ENCODE data around the gene SEC22C.
"Not testable (repeated sequence)": the region's sequence is repeated elsewhere in the genome, so short reads cannot be mapped to it uniquely, and the experiment has no call there.

SEC22C gene, protein sequence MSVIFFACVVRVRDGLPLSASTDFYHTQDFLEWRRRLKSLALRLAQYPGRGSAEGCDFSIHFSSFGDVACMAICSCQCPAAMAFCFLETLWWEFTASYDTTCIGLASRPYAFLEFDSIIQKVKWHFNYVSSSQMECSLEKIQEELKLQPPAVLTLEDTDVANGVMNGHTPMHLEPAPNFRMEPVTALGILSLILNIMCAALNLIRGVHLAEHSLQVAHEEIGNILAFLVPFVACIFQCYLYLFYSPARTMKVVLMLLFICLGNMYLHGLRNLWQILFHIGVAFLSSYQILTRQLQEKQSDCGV

DNA sequence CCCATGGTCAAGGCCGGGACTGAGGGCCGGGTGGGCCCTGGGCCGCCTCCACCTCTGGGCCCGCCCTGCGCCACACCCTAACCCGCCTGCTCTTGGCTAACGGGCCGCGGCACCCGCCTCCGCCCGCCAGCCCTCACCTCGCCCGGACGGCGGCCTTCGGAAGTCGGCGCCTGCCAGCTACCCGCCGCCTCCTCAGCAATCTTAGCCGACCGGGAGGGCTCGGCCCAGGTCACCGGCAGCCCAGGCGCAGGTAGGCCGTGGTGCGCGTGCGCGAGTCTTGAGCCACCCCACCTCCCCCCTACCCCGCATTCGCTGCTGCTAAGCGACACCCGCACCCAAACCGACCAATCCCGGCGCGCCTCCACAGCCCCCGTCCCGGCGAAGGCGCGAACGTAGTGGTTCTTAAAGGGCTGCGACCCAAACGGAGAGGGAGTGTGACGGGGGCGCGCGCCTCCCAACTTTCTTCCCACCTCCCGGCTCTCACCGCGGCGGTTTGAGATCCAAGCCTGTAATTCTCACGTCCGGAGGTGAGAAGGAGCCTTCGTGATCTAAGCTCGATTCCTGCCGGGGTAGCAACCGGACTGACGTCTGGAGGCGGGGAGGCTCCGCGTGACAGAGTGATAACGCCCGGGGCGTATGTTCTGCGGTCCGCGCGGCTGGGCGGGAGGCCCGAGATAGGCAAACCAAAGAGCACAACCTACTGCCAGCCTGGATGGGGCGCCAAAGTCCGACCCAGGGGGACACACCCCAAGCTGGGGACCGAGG lies at the start of gene SEC22C:
Gene SEC22C (minus strand): TSS at position 259 of the 765 bp plus-strand sequence. CDS start 12,921 bp downstream, outside the sequence.
- peak; percentile 98 for DNase-seq

DNA sequence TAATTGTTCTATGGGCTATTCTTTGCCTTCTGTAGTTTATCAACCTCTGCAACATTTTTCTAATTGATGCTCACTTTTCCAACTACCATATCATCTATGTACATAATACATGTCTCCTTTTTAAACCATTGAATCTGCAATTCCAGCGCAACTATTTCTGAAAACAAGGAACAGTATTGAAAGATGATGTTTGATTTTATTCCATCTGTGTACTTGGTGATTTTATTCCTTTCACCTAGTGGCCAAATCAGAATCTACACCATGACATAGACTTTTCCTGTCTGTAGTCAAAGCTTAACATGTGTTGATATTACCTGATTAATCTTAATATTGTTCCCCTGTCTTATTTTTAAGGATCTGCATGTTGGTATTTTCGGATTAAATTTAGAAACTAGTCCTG lies 31.7 kb upstream of the SEC22C start:
- no peak for DNase-seq

DNA sequence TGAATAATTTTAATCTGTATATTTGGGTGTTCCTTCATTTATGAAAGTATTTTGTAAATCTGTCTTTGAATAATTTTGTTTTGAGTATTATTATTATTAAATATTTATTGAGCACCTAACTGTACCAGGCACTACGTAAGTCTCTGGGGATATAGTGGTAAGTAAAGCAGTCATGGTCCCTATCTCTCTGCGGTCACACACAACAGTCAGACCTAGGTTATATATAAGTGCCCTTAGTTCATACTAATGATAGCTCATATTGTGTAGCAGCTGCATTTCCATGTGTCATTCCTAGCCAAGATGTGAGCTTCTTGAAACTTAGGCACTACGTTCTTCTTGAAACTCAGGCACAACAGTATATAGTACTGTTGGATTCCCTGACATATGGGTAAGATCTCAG lies 31.2 kb upstream of the SEC22C start:
- DNase-seq: no peak

DNA sequence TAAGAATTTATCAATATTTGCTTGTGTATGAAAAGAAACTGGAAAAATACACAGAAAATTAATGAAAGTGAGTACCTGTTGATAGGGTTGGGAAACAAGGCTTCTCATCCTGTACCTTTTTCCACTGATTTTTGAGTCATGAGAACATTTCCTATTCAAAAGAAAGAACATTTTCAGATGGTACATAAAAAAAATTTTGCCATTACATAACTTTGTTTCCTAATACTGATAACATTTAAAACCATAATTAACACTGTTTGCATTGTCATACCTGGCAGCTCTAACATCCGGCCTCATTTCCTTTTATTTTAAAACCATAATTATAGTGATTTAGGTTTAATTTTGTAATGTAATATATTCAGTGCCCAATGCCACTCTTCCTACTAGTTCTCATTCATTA lies 30.4 kb upstream of the SEC22C start:
- no peak for DNase-seq

DNA sequence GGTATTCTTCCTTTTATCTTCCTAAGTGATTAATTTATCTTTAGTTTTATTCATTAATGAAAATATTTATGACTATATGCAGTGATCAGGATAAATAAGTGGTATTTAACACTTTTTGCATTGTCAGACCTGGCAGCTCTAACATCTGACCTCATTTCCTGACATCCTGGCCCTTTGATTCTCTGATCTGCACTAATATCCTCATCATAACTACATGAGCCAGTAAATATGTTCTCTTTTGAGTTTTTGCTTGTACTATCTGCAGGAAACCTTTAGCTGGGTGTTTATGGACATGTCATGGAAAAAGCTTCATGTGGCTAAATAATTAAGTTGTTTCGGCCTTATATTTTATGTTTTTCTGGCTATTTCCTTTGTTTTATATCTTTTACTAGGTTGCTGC lies 29.2 kb upstream of the SEC22C start:
- no peak for DNase-seq

DNA sequence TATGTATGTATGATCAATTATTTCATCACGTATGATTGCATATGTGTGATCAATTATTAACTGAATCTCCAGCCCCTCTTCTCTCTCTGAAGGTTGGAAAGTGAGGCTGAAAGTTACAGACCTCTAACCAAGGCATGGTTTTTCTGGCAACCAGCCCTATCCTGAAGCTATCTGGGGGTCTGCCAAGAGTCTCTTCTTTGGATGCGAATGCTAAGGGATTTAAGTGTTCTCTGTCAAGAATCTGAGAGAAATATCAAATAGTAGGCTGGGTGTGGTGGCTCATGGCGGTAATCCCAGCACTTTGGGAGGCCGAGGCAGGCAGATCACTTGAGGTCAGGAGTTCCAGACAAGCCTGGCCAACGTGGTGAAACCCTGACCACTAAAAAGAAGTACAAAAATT lies 26.8 kb upstream of the SEC22C start:
- no peak for DNase-seq

DNA sequence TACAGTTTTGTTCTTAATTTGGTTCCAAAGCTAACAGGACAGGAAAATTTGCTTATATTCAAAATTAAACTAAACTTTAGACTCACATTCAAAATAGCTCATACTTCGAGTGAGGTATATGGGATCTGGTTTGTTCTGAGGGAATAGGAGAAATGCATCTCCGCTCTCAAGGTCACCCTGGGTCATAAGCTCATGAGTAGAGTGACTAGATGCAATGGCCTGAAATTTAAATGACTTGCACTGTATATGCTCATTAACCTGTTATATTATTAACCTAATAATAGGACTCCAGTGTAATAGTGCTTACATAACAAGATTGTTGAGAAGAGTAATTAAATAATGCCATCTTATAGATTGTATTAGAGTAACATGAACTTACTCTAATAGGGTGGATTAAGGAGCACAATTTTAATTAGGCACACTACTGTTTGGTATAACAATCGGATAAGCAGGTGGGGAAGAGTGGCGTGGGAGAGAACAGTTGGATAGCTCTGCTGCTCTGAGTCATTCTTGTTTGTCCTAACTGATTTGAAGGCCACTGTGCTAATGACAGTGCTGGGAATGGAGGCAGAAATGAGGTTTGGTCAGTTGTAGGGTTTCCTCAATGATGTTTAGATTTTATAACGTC lies 23.9 kb upstream of the SEC22C start:
- DNase-seq: no peak

DNA sequence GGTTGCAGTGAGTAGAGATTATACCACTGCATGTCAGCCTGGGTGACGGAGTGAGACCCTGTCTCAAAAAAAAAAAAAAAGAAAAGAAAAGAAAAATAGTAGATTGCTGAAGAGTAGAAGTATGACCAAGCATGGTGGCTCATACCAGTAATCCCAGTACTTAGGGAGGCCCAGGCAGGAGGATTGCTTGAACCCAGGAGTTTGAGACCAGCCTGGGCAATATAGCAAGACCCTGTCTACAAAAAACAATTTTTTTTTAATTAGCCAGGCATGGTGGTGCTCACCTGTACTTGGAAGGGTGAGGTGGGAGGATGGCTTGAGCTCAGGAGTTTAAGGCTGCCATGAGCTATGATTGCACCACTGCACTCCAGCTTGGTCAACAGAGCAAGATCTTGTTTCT lies 21.2 kb upstream of the SEC22C start:
- no peak for DNase-seq

DNA sequence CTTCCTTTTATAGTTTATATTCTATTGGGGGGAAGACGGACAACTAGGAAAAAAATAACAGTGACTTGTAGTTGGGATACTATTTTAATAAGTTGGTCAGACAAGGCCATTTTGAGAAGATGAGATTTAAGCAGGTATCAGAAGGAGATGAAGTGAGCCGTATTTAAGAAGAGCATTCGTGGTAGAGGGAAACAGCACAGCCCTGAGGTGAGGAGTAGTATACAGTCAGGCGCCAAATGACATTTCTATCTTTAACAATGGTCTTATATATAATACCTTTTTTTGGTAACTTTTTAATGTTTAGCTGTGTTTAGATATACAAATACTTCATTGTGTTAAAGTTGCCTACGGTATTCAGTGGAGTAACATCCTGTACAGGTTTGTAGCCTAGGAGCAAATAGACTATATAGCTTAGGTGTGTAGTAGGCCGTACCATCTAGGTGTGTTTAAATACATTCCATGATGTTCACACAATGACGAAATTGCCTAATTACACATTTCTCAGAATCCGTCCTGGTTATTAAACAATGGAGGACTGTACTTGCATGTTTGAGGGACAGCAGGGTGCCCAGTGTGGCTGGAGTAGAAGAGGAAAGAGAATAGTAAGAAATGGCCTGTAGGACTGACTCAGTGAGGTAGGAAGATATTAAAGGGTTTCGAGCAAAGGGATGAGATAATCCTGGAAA lies 20.3 kb upstream of the SEC22C start:
- peak; percentile 21 for DNase-seq

DNA sequence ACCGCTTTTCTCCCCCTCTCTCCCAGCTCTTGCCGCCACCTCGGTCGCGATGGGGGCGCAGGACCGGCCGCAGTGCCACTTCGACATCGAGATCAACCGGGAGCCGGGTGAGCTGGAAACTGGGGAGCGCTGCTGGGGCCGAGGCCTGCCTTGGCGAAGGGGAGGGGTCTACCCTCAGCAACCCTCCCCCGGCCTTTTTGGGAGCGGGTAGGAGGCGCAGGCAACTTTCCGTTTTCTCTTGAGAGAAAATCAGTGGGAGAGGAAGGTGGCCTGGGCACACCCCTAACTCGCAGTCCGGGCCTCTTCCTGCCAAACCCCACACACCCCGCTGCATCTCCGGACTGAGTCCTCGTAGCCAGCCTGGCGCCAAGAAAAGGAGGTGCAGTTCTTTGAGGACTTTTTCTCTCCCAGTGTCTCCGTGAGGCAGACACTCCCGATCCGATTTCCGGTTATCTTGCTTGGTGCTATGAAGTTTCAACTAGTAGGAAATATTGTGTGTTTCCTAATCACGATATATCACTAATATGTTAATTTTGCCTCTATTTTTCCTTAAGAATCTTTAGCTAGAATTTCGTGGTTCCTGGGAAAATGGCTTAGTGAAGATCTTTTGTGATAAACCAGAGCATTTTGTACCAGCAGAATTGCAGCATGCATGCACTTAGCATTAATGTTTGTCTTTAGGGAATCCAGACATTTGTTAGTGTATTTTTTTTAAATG lies 19.4 kb upstream of the SEC22C start:
- DNase-seq: peak; percentile 79

DNA sequence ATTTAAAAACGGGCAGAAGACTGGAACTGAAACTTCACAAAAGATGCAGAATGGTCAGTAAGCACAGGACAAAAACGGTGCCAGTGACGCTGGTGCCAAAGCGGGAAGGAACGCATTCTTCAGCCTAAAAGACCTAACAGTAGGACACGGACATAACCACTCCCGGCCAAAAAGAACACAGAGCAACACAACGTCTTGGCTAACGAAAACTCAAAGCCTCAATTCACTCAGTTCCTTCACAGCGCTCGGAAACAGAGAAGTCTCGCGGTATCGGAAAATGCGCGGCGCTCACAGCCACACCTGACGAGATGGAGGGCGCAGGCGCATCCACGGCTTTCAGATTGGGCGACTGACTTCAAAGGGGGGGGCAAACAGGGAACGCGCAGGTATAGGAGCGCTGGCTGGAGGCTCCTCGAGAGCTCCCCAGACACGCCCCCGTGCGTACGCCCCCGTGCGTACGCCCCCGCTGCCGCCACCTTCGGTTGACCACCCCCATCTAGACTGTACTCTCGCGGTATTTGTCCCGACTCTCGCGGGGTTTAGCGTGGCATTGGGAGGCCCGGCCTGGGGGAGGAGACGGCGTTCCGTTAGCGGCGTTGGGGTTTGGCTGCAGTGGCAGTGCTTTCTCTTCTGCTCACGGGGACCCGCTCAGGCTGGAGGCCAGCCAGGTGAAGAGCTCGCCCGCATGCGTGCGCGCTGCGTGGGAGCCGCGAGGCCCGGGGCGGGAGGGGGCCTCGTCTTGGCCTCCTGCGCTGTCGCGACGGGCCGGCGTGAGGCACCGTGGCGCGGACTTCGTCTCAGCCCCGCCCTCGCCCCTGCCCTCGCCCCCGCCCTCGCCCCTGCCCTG lies 18.6 kb upstream of the SEC22C start, which contains the start of gene NKTR:
Gene NKTR (plus strand): TSS at position 576 of the 847 bp plus-strand sequence. CDS start 321 bp downstream, outside the sequence.
- DNase-seq: peak; percentile 100

DNA sequence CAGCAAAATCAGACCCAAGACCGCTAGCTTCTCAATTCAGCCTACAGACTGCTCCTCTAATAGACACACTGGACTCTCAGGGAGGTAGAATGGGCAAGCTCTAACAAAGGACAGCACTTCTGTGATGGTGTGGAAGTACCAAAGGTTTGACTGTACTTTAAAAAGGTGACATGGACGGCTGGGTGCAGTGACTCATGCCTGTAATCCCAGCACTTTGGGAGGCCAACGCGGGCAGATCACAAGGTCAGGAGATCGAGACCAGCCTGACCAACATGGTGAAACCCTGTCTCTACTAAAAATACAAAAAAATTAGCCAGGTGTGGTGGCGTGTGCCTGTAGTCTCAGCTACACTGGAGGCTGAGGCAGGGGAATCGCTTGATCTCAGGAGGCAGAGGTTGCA lies 15.3 kb upstream of the SEC22C start:
- not testable (repeated sequence) for DNase-seq

DNA sequence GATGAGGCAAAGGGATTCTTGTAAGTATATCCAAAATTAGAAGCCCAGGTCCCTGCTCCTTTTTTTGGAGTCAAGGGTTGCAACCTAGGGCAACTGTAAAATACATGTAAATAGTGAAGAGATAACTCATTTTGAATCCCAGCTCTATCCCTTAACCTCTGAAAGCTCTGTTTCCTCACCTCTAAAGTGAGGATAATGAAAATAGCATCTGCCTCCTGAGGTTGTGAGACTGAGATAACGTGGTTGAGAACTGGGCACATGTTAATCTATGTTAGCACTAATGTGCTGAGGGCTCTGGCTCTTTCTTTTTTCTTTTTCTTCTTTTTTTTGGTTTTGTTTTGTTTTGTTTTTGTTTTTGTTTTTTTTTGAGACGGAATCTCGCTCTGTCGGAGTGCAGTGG lies 13.9 kb upstream of the SEC22C start:
- no peak for DNase-seq

DNA sequence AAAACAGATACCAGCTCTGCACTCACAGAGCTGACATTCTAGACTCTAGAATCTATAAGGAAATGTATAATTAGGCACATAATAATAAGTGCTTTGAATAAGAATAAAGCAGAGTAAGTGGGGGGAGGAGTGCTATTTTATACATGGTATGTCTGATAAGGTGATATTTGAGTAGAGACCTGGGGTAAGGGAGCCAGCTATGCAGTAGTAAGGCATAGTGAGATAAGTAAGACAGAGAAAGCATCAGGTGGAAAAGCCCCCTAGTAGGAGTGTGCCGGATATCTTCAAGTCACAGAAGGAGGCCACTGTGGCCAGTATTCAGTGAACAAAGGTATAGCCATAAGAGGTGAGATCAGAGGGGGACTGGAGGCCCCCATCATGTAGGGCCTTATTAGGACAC lies 11.9 kb upstream of the SEC22C start:
- DNase-seq: no peak

DNA sequence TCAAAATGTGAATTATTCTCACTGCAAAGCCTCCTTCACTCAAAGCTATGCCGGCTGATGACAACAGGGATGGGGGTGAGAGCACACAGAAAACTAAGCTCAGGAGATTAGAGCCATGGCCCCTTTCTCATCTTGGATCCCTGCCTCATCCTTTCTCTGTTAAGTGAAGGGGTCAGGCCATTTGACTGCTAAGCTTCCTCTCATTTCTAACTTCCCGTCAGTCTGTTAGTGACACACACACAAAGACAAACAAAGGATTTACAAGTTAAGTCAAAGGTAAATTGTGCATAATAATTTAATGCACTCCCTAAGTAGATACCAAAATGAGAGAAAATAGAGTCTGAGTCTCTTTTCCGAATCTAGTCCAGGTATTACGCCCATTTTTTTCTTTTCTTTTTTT lies 10.0 kb upstream of the SEC22C start:
- DNase-seq: no peak

DNA sequence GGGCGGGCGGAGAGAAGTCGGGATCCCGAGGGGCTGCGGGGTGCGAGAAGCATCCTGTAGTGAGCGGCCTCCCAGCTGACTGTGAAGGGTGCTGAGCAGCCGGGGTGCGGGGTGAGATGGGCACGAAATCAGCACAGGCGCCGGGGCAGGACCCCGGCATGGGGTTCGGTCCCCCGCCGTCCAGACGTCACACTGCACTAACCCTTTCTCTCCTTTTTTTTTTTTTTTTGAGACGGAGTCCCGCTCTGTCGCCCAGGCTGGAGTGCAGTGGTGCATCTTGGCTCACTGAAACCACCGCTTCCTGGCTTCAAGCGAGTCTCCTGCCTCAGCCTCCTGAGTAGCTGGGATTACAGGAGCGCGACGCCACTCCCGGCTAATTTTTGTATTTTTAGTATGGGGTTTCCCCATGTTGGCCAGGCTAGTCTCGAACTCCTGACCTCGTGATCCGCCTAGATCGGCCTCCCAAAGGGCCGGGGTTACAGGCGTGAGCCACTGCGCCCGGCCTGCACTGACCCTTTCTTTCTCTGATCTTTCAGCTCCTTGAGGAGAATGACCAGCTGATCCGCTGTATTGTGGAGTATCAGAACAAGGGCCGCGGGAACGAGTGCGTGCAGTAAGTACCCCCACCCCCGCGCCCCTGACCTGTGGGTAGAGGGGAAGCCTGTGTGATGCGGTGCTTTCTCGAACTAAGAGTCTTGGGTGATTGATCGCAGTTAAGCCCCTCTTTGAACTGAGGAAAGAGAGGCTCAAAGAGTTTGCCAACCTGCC lies 9.4 kb upstream of the SEC22C start:
- DNase-seq: no peak

DNA sequence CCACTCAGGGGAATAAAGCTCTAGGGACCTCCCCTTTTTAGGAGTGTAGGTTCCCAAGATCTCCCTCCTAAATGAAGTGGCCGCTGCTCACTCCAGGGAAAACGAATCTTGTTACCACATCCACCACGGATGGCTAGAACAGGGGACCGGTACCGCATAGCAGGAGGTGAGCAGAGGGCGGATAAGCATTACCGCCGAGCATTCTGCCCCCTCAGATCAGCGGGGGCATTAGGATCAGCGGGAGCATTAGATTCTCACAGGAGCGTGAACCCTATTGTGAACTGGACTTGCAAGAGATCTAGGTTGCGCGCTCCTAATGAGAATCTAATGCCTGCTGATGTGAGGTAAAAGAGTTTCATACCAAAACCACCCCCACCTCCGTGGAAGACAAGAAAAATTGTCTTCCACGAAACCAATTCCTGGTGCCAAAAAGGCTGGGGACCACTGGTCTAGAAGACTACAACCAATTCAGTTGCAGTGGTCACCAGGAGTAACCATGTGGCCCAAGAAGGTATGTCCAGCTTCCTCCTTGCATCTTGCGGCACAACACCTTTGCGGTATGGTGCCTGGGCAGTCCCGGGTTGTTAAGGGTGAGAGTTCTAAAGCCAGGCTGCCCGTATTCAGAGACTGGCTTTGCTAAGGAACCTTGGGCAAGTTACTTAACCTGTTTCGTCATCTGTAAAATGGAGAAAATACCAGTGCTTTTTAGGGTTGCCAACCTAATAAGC lies 7.8 kb upstream of the SEC22C start:
- no peak for DNase-seq

DNA sequence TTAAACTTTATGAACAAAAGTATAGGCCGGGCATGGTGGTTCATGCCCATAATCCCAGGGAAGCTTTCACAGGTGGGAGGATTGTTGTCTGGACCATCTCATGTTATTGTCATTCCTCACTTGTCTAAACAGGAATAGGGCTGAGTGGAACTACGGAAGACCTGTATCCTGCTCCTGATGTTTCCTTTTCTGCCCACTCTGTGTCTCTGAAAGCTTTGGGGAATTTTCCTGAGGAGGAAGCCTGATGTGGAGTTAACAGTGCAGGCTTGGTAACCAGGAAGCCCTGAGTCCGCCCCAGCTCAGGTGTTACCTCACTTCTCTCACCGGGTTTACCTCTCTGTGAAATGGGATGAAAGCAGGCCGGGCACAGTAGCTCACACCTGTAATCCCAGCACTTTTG lies 6.9 kb upstream of the SEC22C start:
- DNase-seq: no peak

DNA sequence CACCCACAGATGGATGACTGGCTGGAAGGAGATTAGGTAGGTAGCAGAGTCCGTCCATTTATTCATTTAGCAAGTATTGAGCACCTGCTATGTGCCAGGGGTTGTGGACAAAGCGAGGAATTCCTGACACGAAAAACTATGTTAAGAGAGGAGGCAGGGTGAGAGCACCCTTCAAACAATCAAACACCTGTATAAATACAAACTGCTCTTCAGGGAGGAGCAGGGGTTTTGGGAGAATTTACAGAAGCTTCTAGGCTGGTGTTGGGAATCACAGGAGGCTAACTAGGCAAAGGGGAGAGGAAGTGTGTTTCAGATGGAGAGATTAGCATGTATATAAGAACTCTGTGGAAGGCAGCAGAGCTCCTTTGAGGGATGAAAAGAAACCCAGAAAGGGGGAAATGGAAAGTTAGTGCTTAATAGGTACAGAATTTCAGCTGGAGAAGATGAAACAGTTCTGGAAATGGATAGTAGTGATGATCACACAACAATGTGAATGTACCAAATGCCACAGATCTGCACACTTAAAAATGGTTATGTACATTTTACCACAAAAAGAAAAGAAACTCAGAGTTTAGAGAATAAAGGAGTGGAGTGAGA lies 805 bp upstream of the SEC22C start:
- no peak for DNase-seq

DNA sequence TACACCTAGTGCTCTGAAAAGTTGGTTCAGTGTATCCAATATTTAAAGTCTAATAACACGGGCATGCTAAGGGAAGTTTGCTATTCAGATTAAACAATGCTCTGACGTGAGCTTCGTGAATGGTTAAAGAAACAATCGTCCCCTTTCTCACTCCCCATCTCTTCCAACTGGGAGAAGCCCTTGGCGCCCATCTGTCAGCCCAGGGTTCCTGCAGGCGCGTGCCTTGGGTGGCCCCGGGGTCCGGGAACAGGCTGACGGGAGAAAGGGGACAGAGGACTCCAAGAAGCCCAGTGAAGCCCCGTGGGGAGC lies 413 bp downstream of the SEC22C start:
- DNase-seq: no peak

Data from activated CD4-positive, alpha-beta T cell treated with anti-CD3 and anti-CD28 coated beads, Interleukin-2, Interleukin-6, amounts not matched to agents 100 ng/mL and 50 ng/mL, durations not matched to agents 16 hours and 8 hours (primary cell).